IMR-90 (cell line): ENCODE measurements around the gene CPED1. TPM values are rescaled to one million over a fixed set of nuclear protein-coding genes. Genes with fewer than 3 reads are reported as not detected.
A peak's percentile ranks its signal among the peaks of the same experiment; 100 is the strongest.

Experiments
- ATAC-seq: fragments of 200-7000 bp; cut with Tn5 transposase; 2 replicates; pipeline ENCODE4 v1.9.1; 2020; ENCODE audit warnings: low read depth, mild to moderate bottlenecking, moderate library complexity
- BruUV-seq: library from RNA; stranded (reverse); fragments of 400-500 nt; replicated peaks from 2 replicates; lab custom pipeline; 2021; lab: Mats Ljungman, UMichigan
- CTCF ChIA-PET: fragments of 300-600 bp; formaldehyde crosslinking; extraction: SDS; loops from one replicate; lab custom pipeline; 2021; ENCODE audit warnings: antibody characterized with exemption; lab: Yijun Ruan, JAX
- POLR2A ChIA-PET: fragments of 300-600 bp; sonication (Branson Sonifier 250); formaldehyde crosslinking; loops from one replicate; lab custom pipeline; 2022; ENCODE audit warnings: antibody characterized with exemption; ENCODE audit not compliant: unreplicated experiment; lab: Charles Lee
- DNase-seq: peaks from one replicate; pipeline ENCODE4 v3.0.0; 2013
- H2AFZ ChIP-seq: replicated peaks from 2 replicates; pipeline ENCODE3; 2013; ENCODE audit warnings: low read length, mild to moderate bottlenecking; ENCODE audit not compliant: poor library complexity
- H2AK5ac ChIP-seq: 2 replicates; pipeline ENCODE4 v1.6.1; 2013; ENCODE audit warnings: low read depth, low read length, inconsistent platforms
- H2AK9ac ChIP-seq: replicated peaks from 2 replicates; pipeline ENCODE3; 2013; ENCODE audit warnings: mild to moderate bottlenecking, low read depth, low read length, moderate library complexity; ENCODE audit not compliant: poor library complexity
- H2BK120ac ChIP-seq: 2 replicates; pipeline ENCODE4 v1.6.1; 2013; ENCODE audit warnings: low read depth, low read length, inconsistent platforms
- H2BK15ac ChIP-seq: 3 replicates; pipeline ENCODE4 v1.6.1; 2013; ENCODE audit warnings: low read depth, low read length, inconsistent platforms
- H2BK20ac ChIP-seq: 2 replicates; pipeline ENCODE4 v1.6.1; 2013; ENCODE audit warnings: low read depth, mild to moderate bottlenecking, inconsistent platforms, low read length, moderate library complexity
- H2BK5ac ChIP-seq: 2 replicates; pipeline ENCODE4 v1.6.1; 2013; ENCODE audit warnings: mild to moderate bottlenecking, low read depth, low read length, inconsistent platforms; ENCODE audit not compliant: poor library complexity, severe bottlenecking
- H3K14ac ChIP-seq: replicated peaks from 2 replicates; pipeline ENCODE4 v1.6.1; 2013; ENCODE audit warnings: low read depth, low read length, inconsistent platforms
- H3K18ac ChIP-seq: 2 replicates; pipeline ENCODE4 v1.6.1; 2013; ENCODE audit warnings: low read depth, low read length, control low read depth
- H3K23ac ChIP-seq: 2 replicates; pipeline ENCODE4 v1.6.1; 2013; ENCODE audit warnings: low read depth, low read length, inconsistent platforms
- H3K27ac ChIP-seq: 2 replicates; pipeline ENCODE4 v1.5.1; 2013; ENCODE audit warnings: mild to moderate bottlenecking, control low read depth, low read length; ENCODE audit not compliant: insufficient read depth
- H3K27me3 ChIP-seq: 2 replicates; pipeline ENCODE4 v1.6.1; 2013; ENCODE audit warnings: low read length; ENCODE audit not compliant: control insufficient read depth, insufficient read depth
- H3K36me3 ChIP-seq: 2 replicates; pipeline ENCODE4 v1.6.1; 2013; ENCODE audit warnings: low read length, mixed read lengths; ENCODE audit not compliant: control insufficient read depth, insufficient read depth
- H3K4ac ChIP-seq: 2 replicates; pipeline ENCODE4 v1.6.1; 2013; ENCODE audit warnings: low read depth, low read length, inconsistent platforms
- H3K4me1 ChIP-seq: 2 replicates; pipeline ENCODE4 v1.6.1; 2013; ENCODE audit warnings: low read length, mixed read lengths; ENCODE audit not compliant: control insufficient read depth, insufficient read depth
- H3K4me2 ChIP-seq: 2 replicates; pipeline ENCODE4 v1.6.1; 2013; ENCODE audit warnings: low read depth, mild to moderate bottlenecking, control low read depth, low read length, moderate library complexity
- H3K4me3 ChIP-seq: 2 replicates; pipeline ENCODE4 v1.5.1; 2013; ENCODE audit warnings: low read depth, mild to moderate bottlenecking, control low read depth, low read length, moderate library complexity; ENCODE audit not compliant: insufficient read depth
- H3K56ac ChIP-seq: 2 replicates; pipeline ENCODE4 v1.6.1; 2013; ENCODE audit warnings: low read length, inconsistent platforms; ENCODE audit not compliant: insufficient read depth; ENCODE audit errors: extremely low read depth
- H3K79me1 ChIP-seq, 2 experiments: 2 replicates each; pipeline ENCODE4 v1.6.1; 2013; ENCODE audit warnings: low read length in 2 of 2, inconsistent platforms in 1 of 2, low read depth in 1 of 2
- H3K9ac ChIP-seq: 2 replicates; pipeline ENCODE4 v1.6.1; 2013; ENCODE audit warnings: low read depth, low read length, control low read depth
- H3K9me1 ChIP-seq: 2 replicates; pipeline ENCODE4 v1.6.1; 2013; ENCODE audit warnings: low read length, inconsistent platforms; ENCODE audit not compliant: insufficient read depth
- H3K9me3 ChIP-seq: 2 replicates; pipeline ENCODE4 v1.6.1; 2013; ENCODE audit warnings: low read length; ENCODE audit not compliant: control insufficient read depth, insufficient read depth
- H4K20me1 ChIP-seq: 2 replicates; pipeline ENCODE4 v1.6.1; 2013; ENCODE audit warnings: low read length, inconsistent platforms; ENCODE audit not compliant: insufficient read depth
- H4K5ac ChIP-seq: 2 replicates; pipeline ENCODE4 v1.6.1; 2013; ENCODE audit warnings: mild to moderate bottlenecking, low read depth, low read length, control low read depth
- H4K8ac ChIP-seq, 2 experiments: 2 replicates each; pipeline ENCODE4 v1.6.1; 2013; ENCODE audit warnings: low read depth in 2 of 2, low read length in 2 of 2, control low read depth in 1 of 2, inconsistent platforms in 1 of 2
- H4K91ac ChIP-seq: 2 replicates; pipeline ENCODE4 v1.6.1; 2013; ENCODE audit warnings: low read depth, low read length, inconsistent platforms; ENCODE audit not compliant: insufficient read depth
- BHLHE40 ChIP-seq: fragments of 150-350 bp; IDR thresholded peaks from 2 replicates; pipeline ENCODE4 v1.6.1; 2016; ENCODE audit warnings: mild to moderate bottlenecking, low read depth, low read length
- CEBPB ChIP-seq: IDR thresholded peaks from 2 replicates; pipeline ENCODE4 v1.6.1; 2012; ENCODE audit warnings: low read depth, low read length, improper control_type of control experiment
- CHD1 ChIP-seq: IDR thresholded peaks from 2 replicates; pipeline ENCODE4 v1.6.1; 2012; ENCODE audit warnings: low read depth, low read length, improper control_type of control experiment
- FOS ChIP-seq: fragments of 150-350 bp; IDR thresholded peaks from 2 replicates; pipeline ENCODE4 v1.6.1; 2016; ENCODE audit warnings: low read depth, low read length
- MAFK ChIP-seq: IDR thresholded peaks from 2 replicates; pipeline ENCODE4 v1.6.1; 2012; ENCODE audit warnings: low read depth, low read length, improper control_type of control experiment
- MAZ ChIP-seq: IDR thresholded peaks from 2 replicates; pipeline ENCODE4 v1.6.1; 2012; ENCODE audit warnings: low read depth, mild to moderate bottlenecking, low read length, improper control_type of control experiment, moderate library complexity, borderline replicate concordance
- MXI1 ChIP-seq: IDR thresholded peaks from 2 replicates; pipeline ENCODE4 v1.6.1; 2012; ENCODE audit warnings: low read depth, mild to moderate bottlenecking, low read length, moderate library complexity, borderline replicate concordance
- NFE2L2 ChIP-seq: fragments of 150-350 bp; IDR thresholded peaks from 2 replicates; pipeline ENCODE4 v1.6.1; 2016; ENCODE audit warnings: low read depth, mild to moderate bottlenecking, low read length
- POLR2A ChIP-seq: IDR thresholded peaks from 2 replicates; pipeline ENCODE4 v1.6.1; 2012; ENCODE audit warnings: mild to moderate bottlenecking, low read depth, low read length
- RAD21 ChIP-seq: IDR thresholded peaks from 2 replicates; pipeline ENCODE4 v1.6.1; 2012; ENCODE audit warnings: low read length, improper control_type of control experiment
- RCOR1 ChIP-seq: IDR thresholded peaks from 2 replicates; pipeline ENCODE4 v1.6.1; 2012; ENCODE audit warnings: mild to moderate bottlenecking, low read length, improper control_type of control experiment; ENCODE audit not compliant: insufficient replicate concordance
- RFX5 ChIP-seq: IDR thresholded peaks from 2 replicates; pipeline ENCODE4 v1.8.0; 2012; ENCODE audit warnings: low read depth, mild to moderate bottlenecking, low read length, moderate library complexity
- USF2 ChIP-seq: fragments of 150-350 bp; IDR thresholded peaks from 2 replicates; pipeline ENCODE4 v1.6.1; 2017; ENCODE audit warnings: mild to moderate bottlenecking, antibody characterized with exemption, low read length, low read depth
- WGBS, 2 experiments: methylation state at CpG; one replicate each; pipeline versions ENCODE4 v1.1.5 to v1.1.7; 2013; ENCODE audit warnings: missing lambda C conversion rate in 2 of 2; ENCODE audit not compliant: insufficient read length in 1 of 2; ENCODE audit errors: extremely low coverage in 2 of 2; 5-methylcytosine and 5-hydroxymethylcytosine counted together
- dilution Hi-C: fragments of 300-500 bp; cut with HindIII; formaldehyde crosslinking; loops from one replicate; pipeline ENCODE4 v1.14.3; 2018; ENCODE audit warnings: low sequenced_read_pairs; ENCODE audit not compliant: unreplicated experiment
- in situ Hi-C: fragments of 300-500 bp; cut with MboI; formaldehyde crosslinking; loops from 3 replicates; pipeline ENCODE4 v1.14.3; 2019; ENCODE audit warnings: low sequenced_read_pairs, inconsistent platforms, mixed read lengths
- intact Hi-C: fragments of 100-400 bp; cut with micrococcal nuclease; formaldehyde crosslinking; loops from 2 replicates; pipeline ENCODE4 v1.10.0; 2022
- polyA plus RNA-seq, 3 experiments: library from polyadenylated mRNA; depleted of rRNA; stranded (reverse); fragments of >200 nt; gene quantifications; 2 replicates each; pipeline ENCODE4 v1.2.3, GENCODE V29; 2012; ENCODE audit warnings: low replicate concordance in 1 of 3
- total RNA-seq: library from RNA; depleted of rRNA; stranded (reverse); fragments of >200 nt; gene quantifications from 2 replicates; pipeline ENCODE4 v1.2.3, GENCODE V29; 2012
- TF ChIP-seq, protein P1 (sequence below): conservative IDR thresholded peaks from 2 replicates; pipeline ENCODE4 v1.5.1; 2012; ENCODE audit warnings: mild to moderate bottlenecking, low read depth, low read length, improper control_type of control experiment

CPED1 gene
- total and polyA plus RNA-seq, 2 of the 4 experiments (the other 2 are of a cell fraction), result 31.2 to 96.8 TPM

GRCh38 chr7:121334875-121335648 is 346.6 kb downstream of the CPED1 start:
- Histone ChIP-seq H3K4me3 (no peak overlapping the region), H4K5ac (no peak overlapping the region), H2AFZ (no peak overlapping the region), H2AK5ac (no peak overlapping the region), H3K27ac (no peak overlapping the region), H2BK20ac (0 out of 2 replicates have a peak overlapping the region, but pooled peaks have one; percentile 1), H4K91ac (no peak overlapping the region), H3K9me1 (peaks cover 4% of the 10 kb centered on the region), H3K14ac (no peak overlapping the region), H3K4ac (no peak overlapping the region), H2BK5ac (no peak overlapping the region), H3K4me2 (no peak overlapping the region), H3K23ac (no peak overlapping the region), H3K18ac (no peak overlapping the region), H3K9ac (no peak overlapping the region), H3K27me3 (peaks cover 7% of the 10 kb centered on the region; the same call in 1 of the 2 replicates), H3K79me1 (no peaks in the 10 kb centered on the region), H2BK15ac (no peak overlapping the region), H3K9me3 (no peaks in the 10 kb centered on the region), H4K20me1 (no peaks in the 10 kb centered on the region), H2AK9ac (no peak overlapping the region), H3K4me1 (no peaks in the 10 kb centered on the region; the same call in 1 of the 2 replicates), H4K8ac (no peak overlapping the region), H3K56ac (no peak overlapping the region), H3K36me3 (no peaks in the 10 kb centered on the region; the same call in 1 of the 2 replicates), H2BK120ac (no peak overlapping the region)
- ChIA-PET CTCF (no interaction called here), POLR2A (no interaction called here)
- BruUV-seq, result no TSS peak
- in situ Hi-C loops, result loop anchor here (25.0 kb wide), 2 partner anchors 198 to 348 kb away; partner anchors contain the start of gene CPED1
- ATAC-seq (peak; percentile 70), DNase-seq (peak; percentile 50)
- TF ChIP-seq, protein P1, sequence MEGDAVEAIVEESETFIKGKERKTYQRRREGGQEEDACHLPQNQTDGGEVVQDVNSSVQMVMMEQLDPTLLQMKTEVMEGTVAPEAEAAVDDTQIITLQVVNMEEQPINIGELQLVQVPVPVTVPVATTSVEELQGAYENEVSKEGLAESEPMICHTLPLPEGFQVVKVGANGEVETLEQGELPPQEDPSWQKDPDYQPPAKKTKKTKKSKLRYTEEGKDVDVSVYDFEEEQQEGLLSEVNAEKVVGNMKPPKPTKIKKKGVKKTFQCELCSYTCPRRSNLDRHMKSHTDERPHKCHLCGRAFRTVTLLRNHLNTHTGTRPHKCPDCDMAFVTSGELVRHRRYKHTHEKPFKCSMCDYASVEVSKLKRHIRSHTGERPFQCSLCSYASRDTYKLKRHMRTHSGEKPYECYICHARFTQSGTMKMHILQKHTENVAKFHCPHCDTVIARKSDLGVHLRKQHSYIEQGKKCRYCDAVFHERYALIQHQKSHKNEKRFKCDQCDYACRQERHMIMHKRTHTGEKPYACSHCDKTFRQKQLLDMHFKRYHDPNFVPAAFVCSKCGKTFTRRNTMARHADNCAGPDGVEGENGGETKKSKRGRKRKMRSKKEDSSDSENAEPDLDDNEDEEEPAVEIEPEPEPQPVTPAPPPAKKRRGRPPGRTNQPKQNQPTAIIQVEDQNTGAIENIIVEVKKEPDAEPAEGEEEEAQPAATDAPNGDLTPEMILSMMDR, result no peak
- no peak for TF ChIP-seq MAZ
- TF ChIP-seq RFX5, result no peak
- no peak for TF ChIP-seq USF2
- TF ChIP-seq POLR2A, result no peak
- TF ChIP-seq MAFK, result no peak
- TF ChIP-seq MXI1, result no peak
- no peak for TF ChIP-seq RCOR1
- TF ChIP-seq CHD1, result no peak
- no peak for TF ChIP-seq BHLHE40
- no peak for TF ChIP-seq NFE2L2
- no peak for TF ChIP-seq RAD21
- no peak for TF ChIP-seq FOS
- no peak for TF ChIP-seq CEBPB
- dilution Hi-C loops, result no loop called here
- WGBS, 2 experiments, result no CpG with 5 or more reads among the region's 10 CpGs
- intact Hi-C loops, result loop anchor here (5.0 to 10.0 kb wide), 3 partner anchors 208 to 530 kb away; partner anchors contain the start of gene CPED1
